ENCODE data around the gene RYR2. TPM values are rescaled to one million over a fixed set of nuclear protein-coding genes. Genes with fewer than 3 reads are reported as not detected.

Gene RYR2
- total RNA-seq, 1 donor from 2014 or later: 0.16 TPM

GRCh38 chr1:237769916-237770315, 727.9 kb downstream of the RYR2 start:
- DNase-seq (ENCODE audit: low read depth): no peak

- no peak for DNase-seq (ENCODE audit: low read depth)
Observed at GRCh38 chr1:237772009-237772408, 730.0 kb downstream of the RYR2 start.

GRCh38 chr1:237774246-237774645, 732.3 kb downstream of the RYR2 start:
- DNase-seq (ENCODE audit: low read depth): peak; percentile 10

GRCh38 chr1:237779356-237779755, 737.4 kb downstream of the RYR2 start:
- no peak for DNase-seq (ENCODE audit: low read depth)

- no peak for DNase-seq (ENCODE audit: low read depth)
Observed at GRCh38 chr1:237786066-237786719, 744.2 kb downstream of the RYR2 start.

- no peak for DNase-seq (ENCODE audit: low read depth)
Observed at GRCh38 chr1:237788069-237788468, 746.1 kb downstream of the RYR2 start.

- DNase-seq (ENCODE audit: low read depth): no peak
Observed at GRCh38 chr1:237789619-237790018, 747.6 kb downstream of the RYR2 start.

DNA sequence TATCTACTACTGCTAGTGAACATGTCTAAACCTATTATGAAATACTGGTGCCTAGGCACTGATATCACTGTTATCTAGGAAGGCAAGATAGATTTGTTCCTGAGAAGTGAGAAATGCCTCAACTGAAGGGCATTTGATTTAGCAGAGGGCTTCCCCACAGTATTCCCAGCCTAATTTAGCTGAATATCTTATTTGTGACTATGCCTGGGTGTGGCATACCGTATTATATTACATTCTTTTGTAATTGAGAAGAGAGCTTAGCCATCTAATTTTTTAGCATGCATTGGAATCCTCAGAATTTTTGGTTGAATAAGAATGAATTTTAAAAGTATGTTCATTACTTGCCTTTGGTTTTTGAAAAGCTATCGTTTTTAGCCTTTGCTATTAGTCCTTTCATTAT, 749.6 kb downstream of the RYR2 start:
- DNase-seq (ENCODE audit: low read depth): peak; percentile 3

GRCh38 chr1:237792149-237792548, 750.2 kb downstream of the RYR2 start:
- DNase-seq (ENCODE audit: low read depth): no peak

DNA sequence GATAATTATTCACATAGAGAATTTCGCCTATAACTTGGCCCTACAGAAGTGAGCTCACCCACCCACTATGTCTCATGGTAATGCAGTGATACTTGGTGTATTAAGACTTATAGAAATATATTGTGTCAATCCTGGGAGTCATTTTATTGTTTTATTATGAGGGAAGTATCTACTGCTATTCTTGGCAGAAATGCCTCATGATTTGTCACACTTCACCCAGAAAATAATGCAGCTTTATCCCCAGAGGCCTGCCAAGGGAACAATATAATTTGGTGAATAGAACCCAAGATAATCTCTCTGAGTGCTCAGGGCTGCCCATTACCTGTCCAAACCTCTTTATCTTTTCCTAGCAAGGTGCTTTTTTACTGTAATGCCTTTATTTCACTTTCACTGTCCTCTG, 750.7 kb downstream of the RYR2 start:
- no peak for DNase-seq (ENCODE audit: low read depth)

- DNase-seq (ENCODE audit: low read depth): no peak
Observed at GRCh38 chr1:237794071-237794470, 752.1 kb downstream of the RYR2 start.

GRCh38 chr1:237795558-237795957, 753.6 kb downstream of the RYR2 start:
- no peak for DNase-seq (ENCODE audit: low read depth)

DNA sequence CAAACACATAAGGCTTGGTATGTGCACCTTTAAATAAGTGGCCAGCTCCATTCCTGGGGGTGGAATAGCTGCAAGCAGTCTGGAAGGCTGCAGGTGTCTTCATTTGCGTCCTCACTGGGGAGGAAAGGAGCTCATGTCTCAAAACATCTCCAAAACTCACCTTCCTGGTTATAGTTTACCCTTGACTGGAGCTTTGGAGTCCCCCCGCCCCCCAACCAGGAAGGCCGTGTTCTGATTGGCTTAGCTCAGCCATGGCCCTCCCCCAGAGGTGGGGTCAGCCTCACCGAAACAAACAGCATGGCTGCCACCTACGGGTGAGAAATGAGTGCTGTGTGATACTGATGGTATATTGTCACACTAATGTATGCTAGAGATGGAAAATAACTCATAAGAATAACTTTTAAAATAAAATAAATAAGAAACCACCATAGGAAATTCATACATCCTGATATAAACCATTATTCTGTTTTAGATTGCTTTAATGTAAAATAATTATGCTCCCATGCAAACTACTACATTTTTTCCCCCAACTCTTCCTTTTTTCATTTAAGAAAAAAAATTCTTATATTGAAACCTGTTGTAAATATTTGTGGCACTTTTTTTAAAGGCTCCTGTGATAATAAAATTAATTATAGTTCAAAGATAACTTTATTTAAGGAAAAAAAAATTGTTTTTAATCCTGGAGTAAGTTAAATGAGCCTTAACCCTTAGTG, 757.9 kb downstream of the RYR2 start:
- peak; percentile 26 for DNase-seq (ENCODE audit: low read depth)

DNA sequence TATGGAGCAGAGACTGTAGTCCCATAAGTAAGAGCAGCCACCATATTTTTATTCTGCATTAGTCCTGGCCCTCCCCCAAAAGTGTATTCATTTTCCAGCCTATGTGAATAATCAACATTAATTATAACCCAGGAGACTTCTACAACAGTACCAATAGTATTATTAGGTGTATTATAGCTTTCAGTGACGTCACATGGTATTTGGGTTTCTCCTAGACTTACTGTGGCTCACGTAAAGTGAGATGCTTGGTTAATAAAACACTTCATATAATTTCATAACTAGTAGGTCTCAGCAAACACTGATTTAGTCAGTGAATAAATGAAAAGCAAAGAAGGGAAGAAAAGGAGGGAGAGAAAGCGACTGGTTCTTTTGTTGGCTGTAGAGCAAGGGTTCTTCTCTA, 762.5 kb downstream of the RYR2 start:
- no peak for DNase-seq (ENCODE audit: low read depth)

DNA sequence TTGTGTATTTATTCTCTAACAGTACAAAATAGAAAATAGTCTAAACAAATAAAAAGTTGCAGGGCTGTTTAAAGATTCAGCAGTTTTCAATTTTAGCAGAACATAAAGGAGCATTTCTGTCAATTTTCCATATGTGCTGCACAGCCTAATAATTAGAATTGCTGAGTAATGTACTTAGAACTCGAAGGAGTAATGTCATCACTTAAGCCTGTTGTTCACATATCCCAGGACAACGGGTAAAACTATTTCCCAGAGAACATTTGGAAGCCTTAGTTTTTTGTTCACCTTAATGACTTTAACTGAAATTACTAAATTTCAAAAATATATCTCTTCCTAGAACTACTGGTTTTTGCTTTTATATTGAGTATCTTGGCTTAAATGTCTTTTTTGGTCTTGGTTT, 767.1 kb downstream of the RYR2 start:
- DNase-seq (ENCODE audit: low read depth): no peak

GRCh38 chr1:237811633-237812032, 769.6 kb downstream of the RYR2 start:
- DNase-seq (ENCODE audit: low read depth): no peak

DNA sequence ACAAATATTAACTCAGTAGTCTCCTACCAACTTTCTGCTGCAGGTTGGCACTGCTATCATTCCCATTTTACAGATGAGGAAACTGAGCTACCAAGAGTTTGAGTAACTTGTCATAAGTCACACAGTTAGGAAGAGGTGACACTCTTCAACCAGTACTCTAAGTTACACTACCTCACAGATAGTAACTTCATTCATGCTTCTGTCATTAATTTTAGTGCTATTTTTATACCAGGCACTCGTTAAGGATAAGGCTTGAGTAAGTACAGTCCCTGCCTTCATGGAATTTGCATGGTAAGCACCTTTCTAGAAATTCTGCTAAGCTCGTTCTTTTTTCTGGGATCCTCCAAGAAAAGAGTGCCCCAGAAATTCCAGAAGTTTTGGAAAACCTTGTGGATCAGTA, 770.1 kb downstream of the RYR2 start:
- no peak for DNase-seq (ENCODE audit: low read depth)

DNA sequence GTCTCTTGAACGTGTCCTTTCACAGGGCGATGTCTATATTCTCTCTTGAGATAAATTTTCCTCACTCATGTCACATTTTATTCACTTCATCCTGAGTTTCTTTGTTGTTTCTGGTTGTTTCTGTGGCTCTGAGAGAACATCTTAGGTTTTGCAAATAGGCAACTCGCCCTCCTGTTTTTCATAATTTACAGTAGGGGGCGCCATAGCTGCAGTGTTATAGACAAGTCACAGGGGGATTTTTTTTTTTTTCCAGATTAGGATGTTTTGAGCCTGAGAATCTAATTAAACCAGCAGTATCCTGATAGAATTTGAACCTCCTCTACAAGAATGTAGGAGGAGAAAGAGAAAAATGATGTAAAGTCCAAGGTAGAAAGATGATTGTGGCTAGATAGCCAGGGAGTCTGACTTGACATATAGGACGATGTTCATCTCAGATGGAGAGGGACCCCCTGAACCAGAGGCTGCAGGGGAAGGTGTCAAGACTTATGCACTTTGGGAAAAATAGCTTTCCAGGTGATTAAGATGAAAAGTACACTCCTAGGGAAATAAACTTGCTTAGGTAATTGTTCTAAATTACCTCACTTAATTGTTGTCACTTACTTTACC, 772.4 kb downstream of the RYR2 start:
- no peak for DNase-seq (ENCODE audit: low read depth)

DNA sequence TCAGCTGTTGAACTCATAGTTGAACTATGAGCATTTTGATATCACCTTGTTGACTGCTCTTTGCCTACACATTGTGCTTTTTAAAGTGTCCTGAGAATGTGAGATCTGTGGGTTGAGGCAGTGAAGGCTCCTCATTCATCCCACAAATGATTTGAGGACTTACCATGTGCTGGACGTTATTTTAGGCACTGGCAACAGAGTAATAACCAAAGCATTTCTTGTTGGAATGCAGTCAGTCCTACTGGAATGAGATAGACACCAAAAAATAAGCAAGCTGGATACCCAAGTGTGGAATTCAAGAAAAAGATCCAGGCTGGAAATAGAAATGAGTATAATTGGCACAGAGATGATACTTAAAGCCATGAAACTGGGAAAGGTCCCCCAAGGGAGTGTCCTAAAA, 775.3 kb downstream of the RYR2 start:
- peak; percentile 41 for DNase-seq (ENCODE audit: low read depth)

DNA sequence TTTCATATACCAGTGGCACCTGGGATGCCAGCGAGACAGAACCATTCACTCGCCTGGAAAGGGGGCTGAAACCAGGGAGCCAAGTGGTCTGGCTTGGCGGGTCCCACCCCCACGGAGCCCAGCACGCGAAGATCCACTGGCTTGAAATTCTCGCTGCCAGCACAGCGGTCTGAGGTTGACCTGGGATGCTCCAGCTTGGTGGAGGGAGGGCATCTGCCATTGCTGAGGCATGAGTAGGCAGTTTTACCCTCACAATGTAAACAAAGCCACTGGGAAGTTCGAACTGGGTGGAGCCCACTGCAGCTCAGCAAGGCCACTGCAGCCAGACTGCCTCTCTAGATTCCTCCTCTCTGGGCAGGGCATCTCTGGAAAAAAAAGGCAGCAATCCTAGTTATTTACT, 778.6 kb downstream of the RYR2 start:
- DNase-seq (ENCODE audit: low read depth): peak; percentile 12

DNA sequence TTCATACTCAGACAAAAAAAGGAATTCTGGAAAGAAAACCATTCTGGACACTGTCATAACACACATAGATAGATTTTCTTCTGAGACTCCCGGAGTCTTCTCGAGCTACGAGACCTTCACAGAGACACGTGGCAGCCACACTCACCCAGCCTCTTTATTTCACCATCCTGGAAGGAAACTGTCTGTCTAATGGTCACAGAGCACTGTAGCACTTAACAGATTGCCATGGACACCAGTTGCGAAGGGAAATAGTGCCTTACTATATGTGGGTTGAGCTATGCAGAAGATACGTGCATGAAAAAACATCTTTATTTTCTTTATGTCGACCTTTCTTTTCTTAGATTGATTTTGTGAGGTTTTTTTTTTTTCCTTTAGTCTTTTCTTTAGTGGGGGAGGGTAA, 790.9 kb downstream of the RYR2 start:
- DNase-seq (ENCODE audit: low read depth): no peak

GRCh38 chr1:237834048-237834447, 792.1 kb downstream of the RYR2 start:
- DNase-seq (ENCODE audit: low read depth): no peak

DNA sequence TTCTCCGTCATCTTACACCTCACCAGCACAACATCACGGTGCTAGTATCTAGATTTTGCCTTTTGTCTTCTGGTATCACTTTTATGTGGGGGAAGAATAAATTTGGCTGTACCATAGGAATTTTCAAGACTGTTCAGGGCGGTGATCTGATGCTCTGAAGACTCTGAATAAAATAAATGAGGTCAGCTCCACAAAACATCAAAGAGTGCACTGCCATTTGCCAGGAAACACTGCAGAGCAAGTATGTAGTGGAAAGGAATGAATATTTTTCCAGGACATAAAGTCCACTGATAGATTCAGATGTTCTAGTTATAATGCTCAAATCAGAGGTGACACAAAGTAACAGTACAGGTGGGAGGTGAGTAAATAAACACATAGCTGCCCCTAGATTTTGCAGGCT, 792.5 kb downstream of the RYR2 start:
- DNase-seq (ENCODE audit: low read depth): no peak

Measured in myocyte (in vitro differentiated cells).